CD4-positive, alpha-beta T cell treated with Interleukin-15 for 1 hour (primary cell): Measurements from ENCODE around the gene RPS28.
"Not testable (repeated sequence)": the region's sequence is repeated elsewhere in the genome, so short reads cannot be mapped to it uniquely, and the experiment has no call there.

ENCODE experiments used
- DNase-seq: peaks from one replicate; pipeline ENCODE4 v3.0.0-alpha.2; 2020

RPS28 gene

DNA sequence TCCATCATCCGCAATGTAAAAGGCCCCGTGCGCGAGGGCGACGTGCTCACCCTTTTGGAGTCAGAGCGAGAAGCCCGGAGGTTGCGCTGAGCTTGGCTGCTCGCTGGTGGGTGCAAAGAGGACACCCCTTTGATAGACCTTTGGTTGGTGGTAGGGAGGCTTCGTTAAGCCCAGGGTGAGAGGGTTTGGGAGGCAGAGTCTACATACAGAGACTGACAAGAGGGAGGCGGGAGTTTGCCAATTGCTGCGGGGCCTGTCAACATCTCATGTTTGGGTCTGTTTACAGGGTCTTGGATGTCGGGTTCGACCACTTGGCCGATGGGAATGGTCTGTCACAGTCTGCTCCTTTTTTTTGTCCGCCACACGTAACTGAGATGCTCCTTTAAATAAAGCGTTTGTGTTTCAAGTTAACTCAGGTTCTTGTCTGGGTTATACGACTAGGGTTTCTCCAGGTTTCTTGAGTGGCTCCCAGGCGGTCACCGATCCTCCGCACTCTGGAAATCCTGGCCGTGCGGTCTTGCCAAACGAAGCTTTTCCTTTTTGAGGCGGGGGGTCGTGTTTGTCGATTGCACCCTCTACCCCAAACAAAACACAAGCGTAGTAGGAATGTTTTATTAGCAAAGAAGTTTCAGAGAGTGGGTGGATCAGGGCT, 816 bp downstream of the RPS28 start:
- DNase-seq: no peak

DNA sequence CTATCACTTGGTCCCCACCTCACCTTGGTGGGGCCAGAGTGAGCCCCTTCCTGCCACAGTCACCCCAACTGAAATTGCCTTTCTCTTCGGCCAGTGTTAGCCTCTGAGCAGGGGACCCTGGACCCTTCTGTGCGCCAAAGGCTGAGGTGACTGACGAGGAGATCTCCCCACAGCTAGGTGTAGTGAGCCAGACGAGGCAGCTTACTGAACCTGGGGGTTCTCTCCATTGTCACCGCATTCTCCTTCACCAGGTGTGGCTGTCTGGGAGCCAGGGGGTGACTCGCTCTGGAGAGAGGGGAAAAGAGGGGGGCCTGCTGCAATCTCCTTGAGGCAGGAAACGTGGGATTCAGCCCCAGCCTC, 1.3 kb downstream of the RPS28 start:
- DNase-seq: no peak

DNA sequence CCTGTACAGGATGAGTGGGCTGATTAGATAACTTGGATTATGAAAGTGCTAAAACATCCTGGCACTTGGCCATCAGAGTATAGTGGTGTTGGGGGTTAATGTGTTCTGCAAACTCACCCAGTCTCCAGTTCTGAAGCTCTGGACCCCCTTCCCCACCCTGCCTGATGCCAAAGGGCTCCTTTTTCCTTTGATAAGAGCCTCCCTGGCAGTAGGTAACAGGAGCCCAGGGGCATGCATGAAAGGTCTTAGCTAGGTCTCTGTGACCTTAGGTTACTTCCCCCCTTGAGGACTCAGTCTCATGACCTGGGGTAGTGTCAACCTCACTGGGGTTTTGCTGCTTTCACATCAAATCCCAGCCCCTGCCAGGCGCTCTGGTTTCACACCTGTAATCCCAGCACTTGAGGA, 2.5 kb downstream of the RPS28 start:
- DNase-seq: no peak

DNA sequence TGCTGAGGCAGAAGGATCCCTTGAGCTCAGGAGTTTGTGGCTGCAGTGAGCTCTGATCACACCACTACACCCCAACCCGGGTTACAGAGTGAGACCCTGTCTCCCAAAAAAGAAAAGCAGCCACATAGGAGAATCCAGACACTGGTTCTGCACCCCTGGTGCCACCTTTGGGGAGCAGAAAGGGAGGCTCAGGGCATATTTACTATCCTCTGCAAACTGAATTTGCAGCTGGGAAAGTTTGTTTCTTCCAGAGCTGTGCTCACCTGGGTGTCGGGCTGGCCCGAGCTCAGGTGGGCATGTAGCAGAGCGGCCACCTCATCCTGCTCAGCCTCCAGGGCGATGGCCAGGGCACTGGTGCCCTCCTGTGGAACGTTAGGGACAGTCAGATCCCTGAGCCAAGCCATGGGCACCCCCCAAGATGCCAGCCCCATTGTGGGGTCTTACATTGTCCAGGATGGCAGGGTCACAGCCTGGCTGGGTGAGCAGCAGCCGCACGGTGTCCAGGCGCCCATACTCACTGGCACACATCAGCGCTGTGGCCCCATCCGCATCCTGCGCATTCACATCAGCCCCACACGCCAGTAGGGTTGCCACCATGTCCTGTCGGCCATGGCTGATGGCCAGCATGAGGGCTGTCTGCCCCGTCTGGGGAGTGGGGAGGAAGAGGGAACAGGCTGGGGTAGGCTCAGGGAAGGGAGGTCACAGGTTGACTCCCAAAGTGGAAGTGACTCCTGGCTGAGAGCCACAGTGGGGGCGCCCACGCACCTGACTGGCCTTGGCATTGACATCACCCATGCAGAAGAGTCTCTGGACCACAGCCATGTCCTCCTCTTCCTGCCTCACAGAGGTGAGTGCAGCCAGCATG, 3.1 kb downstream of the RPS28 start:
- no peak for DNase-seq

DNA sequence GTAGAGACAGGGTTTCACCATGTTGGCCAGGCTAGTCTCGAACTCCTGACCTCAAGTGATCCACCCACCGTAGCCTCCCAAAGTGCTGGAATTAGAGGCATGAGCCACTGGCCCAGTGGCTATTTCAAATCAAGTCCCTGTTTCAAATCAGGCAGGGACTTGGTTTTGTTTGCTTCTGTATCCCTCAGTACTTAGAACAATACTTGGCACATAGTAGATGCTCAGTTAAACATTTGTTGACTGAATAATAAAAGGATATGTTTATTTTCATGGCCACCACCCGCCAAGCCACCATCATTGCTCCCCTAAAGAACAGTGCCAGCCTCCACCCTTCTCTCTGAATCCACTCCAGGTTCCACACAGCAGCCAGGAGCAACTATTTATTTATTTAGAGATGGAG, 4.2 kb downstream of the RPS28 start:
- DNase-seq: no peak

DNA sequence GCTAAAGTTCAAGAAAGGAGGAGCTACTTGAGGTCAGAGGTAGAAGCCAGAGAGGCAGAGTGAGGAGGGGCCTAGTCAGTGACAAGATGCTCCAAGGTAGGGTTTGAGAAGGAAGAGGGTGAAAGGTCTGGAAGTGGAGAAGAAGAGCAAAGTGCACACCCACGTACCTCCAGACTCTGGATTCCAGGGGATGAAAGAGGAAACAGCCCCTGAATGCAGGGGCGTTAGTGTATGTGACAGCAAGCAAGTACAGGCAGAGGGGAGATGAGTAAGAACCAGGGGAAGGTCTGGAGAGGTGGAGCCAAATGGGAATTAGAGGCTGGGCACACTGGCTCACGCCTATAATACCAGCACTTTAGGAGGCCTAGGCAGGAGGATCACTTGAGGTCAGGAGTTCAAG, 8.7 kb downstream of the RPS28 start:
- DNase-seq: no peak

DNA sequence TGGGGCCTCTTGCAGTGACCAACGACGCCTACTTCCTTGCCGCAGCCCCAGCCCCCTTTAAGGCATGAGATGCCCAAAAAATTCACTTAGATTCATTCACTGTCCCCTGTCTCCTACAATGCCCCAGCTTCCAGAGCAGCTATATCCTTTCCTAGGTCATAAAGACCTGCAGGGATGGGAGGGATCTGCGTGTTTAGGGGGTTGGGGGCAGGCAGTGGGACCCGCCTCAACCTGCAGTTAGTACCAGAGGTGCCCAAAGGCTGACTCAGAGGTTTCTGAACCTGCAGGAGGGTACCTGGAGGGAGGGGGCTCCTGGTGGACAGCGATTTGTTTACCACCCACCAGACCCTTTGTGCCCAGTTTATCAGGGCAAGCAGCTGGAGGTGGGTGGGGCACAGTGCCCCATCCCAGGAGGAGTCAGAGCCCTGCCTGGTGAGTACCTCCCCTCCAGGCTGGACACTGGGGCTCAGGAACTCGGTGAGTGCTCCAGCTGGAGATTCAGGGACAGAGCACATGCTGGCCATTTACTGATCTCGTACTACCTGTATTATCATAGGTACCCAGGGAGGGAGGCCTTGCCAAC, 10.1 kb downstream of the RPS28 start:
- no peak for DNase-seq

DNA sequence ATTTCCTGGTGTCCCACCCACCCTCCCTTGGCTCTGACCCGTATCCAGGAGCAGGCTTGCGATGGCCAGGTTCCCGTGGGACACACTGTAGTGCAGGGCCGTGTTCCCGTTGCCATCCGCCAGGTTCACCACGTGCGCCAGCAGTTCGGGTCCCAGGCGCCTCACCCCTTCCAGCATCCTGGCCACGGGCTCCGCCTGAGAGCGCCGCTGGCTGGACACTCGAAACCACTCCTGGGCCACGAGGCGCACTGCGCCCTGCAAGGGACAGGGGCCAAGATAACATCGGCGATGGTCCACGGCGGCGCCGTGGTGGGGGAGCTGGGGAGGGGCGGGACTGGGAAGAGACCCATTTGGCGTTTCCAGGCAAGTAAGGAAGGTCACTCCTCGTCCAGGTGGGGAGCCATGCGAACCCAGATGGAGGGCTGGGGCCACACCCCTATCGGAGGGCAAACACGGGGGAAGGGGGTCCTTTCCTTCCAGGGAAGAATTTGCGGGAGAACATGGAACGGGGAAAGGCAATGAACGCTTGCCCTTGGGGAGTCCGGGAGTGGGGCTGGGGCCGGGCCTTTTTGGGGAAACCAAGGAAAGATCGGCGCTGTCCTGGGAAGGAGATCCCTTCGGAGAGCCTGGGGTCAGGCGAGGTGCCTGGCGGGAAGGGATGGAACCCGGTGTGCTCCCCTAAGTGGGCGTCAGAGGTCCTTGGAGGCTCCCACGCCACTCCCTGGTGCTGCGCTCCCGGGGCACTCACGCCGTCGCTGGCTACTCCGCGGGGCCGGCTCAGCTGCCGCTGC, 11.9 kb downstream of the RPS28 start:
- DNase-seq: no peak

DNA sequence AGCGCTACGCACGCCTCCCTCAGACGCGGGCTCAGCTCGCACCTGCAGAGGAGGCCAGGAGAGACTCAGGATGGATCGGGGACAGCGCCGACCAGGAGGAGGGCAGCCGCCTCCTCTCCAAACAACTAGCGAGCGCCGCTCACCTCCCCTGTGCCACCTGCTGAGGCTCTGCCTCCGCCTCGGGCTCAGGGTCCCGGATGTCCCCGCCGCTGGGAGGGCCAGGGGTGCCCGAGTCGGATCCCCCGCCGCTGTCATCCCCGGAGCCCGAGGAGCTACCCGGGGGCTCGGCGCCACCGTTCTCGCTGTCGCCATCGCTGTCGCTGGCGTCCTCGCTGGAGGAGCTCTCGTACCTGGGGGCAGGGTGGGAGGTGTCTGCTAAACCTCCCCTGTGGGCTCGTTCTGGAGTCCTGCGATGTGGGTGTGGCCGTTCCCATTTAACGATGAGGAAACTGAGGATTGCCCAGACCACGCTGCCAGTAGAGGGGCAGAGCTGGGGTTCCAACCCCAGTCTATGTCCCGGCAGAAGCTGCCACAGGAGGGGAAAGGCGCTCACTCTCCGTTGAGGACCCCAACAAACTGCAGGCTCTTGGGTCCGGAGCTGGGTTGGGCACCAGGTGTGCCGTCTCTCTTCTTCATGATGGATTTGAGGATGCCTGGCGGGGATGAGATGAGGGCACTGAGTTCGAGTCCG, 12.6 kb downstream of the RPS28 start:
- DNase-seq: no peak

DNA sequence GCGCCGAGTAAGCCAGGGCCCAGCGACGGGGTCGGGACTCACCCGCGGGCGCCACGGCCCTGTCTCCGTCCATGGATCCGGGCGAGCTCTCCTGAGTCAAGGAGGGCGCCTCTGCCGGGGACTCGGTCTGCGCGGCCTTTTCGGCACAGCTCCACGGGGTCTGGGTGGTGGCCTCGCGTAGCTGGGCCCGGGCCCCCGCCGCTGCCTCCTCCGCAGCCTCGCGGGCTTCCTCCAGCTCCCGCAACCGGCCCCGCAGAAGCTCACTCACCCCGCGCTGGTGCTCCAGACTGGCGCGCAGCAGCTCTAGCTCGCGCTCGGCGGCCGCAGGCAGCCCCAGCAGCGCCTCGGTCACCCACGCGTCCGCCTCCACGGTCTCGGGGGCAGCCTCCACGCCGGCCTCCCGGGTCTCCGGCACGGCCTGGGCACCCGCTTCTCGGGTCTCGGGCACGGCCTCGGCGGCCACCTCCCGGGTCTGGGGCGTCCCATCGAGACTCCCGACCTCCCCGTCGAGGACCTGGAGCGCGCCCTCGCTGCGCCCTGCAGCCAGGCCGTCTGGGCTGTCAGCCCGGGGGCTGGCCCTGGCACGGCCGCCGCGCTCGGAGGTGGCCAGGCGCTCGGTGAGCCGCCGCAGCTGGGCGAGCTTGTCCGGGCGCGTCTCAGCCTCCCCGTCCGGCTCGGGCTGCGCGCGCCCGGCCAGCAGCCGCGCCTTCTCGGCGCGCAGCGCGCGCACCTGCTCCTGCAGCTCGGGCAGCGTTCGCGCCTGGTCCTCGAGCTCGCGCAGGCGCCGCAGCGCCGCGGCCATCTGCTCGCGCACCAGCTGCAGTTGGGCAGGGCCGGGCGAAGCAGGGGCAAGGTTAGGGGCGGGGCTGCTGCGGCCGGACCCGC, 13.4 kb downstream of the RPS28 start:
- peak; percentile 39 for DNase-seq

DNA sequence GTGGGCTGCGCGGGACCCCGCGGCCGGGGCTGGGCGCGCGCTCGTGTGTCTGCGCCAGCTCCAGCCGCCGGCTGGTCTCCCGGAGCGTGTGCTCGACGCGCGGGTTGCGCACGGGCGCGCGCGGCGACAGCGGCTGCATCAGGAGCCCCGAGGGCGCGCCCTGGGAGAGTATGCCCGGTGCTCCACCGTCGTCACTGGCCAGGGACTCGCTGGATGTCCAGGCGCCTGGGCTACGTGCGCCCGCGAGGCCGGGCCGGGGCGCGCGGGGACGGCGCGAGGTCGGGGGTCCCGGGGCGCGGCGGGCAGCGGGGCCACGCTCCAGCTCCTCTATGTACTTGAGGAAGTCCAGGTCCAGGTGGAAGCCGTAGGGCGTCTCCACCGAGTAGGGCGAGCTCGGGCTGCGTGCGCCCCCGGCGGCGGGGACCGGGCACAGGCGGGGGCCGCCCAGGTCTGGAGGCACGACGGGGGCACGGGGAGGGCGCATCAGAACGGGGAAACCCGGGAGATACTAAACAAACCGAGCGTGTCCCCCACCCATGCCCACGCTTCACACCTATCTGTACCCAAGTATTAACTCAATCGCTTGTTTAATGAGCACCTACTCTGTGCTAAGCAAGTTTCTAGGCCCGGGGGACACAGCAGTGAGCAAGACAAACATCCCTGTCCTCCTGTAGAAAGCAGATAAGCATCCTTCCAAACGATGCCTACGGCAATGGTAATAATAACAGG, 14.2 kb downstream of the RPS28 start:
- DNase-seq: peak; percentile 30

DNA sequence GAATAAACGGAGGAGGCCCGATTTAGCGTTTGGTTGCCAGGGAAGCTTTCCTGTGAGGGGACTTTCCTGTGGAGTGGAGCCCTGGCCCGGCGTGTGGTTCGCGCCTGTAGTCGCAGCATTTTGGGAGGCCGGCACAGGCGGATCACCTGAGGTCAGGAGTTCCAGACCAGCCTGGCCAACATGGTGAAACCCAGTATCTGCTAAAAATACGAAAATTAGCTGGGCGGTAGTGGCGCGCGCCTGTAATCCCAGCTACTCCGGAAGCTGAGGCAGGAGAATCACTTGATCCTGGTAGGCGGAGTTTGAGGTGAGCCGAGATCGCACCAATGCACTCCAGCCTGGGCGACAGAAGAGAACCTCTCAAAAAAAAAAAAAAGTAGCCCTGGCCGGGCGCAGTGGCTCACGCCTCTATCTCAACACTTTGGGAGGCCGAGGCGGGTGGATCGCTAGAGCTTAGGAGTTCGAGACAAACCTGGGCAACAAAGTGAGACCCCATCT, 14.8 kb downstream of the RPS28 start:
- DNase-seq: no peak

DNA sequence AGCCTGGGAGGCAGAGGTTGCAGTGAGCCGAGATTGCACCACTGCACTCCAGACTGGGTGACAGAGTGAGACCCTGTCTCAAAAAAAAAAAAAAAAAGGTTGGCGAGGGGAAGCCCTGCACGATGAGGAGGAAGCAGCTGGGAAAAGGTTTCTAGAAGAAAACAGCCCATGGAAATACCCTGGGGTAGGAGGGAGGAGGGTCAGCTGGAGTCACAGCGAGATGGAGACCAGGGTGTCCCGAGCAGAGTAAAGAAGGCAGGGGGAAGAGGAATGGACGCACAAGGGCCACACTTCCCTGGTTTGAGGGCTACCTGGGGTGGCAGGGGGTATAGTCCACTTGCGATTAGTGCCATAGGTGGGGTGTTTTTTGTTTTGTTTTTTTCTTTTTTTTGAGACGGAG, 15.4 kb downstream of the RPS28 start:
- DNase-seq: no peak

DNA sequence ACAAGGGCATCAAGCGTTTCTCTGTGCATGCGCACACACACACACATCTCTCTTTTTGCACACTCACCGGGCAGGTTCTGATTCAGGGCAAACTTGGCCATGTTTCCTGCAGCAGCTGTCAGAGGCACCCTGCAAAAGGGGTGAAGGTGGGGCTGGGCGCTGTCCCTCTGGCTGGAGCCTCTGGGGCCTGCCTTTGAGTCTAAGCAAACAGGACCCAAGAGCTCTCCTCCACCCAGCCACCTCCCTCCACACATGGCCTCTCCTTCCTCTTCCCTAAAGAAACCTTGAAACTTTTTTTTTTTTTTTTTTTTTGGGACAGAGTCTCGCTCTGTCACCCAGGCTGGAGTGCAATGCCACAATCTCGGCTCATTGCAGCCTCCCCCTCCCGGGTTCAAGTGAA, 16.4 kb downstream of the RPS28 start:
- no peak for DNase-seq

DNA sequence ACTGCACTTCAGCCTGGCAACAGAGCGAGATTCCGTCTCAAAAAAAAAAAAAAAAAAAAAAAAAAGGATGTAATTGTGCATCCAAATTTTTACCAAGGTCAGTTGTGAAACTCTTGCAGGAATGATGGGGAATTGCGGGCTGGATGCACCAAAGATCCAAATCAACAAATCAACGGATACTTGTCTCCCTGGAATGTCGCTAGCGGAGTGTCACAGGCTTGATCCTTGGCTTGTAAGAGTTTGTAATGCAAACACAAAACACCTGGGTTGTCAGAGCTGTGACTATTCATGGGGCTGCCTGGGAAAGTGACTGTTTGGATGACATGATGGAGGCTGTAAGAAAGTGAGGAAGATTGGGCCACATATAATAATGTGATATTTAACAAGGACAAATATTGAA, 17.5 kb downstream of the RPS28 start:
- DNase-seq: no peak

DNA sequence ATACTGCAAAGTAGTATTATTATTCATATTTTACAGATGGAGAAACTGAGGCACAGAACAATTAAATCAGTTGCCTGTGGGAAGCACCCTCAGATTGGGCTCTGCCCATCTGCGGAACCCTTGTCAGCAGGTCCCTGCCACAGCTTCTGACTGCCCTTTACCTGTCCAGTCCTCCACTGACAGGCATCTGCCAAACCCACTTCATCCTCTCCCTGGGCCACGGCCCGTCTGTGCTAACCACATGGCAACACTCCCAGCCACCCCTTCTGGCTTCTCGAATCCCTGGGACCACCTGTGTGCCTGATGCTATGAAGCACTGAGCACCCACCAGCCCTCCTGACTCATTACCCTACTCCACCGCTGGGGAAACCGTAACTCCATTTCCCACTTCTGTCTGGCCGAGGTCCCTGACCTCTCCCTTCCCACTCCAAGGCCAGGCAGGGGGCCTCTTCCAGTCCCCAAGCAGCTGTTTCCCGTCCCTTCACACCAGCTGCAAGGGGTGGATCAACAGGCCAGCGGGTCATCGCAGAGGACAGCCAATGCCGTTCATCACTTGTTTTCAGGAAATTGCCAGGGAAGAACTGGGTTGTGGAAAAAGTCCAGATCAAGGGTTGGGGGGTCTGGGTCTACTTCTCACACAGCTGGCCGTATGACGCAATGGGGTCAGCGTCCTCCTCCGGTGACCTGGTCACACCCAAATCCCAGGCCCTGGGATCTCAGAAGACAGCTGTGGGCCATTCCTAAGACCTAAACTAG, 19.2 kb downstream of the RPS28 start:
- no peak for DNase-seq

DNA sequence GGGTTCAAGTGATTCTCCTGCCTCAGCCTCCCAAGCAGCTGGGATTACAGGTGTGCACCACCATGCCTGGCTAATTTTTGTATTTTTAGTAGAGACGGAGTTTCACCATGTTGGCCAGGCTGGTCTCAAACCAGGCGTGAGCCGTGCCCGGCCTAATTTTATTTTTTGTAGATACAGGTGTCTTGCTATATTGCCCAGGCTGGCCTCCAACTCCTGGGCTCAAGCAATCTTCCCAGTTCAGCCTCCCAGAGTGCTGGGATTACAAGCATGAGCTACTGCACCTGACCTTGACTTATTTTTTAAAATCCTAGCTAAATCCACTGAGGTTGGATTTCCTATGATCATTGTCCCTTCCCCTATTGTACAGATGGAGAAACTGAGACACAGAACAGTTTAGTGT, 20.2 kb downstream of the RPS28 start:
- DNase-seq: not testable (repeated sequence)

DNA sequence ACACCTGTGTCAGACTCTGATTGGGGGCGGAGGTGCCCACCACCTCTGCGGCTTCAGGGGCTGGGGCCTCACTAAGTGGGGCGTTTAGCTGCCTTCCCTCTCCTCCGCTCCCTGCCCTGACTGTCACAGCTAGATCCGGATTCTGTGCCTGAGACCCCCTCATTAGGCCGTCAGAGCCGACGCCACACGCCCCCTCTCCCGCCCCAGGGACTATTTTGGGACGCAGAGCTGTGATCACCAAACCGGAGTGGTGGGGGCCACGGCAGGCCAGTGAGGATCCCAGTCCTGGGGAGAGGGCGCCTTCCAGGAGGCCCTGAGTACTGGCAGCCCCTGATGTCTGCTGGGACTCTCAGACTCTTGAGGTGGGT, 21.0 kb downstream of the RPS28 start:
- no peak for DNase-seq

DNA sequence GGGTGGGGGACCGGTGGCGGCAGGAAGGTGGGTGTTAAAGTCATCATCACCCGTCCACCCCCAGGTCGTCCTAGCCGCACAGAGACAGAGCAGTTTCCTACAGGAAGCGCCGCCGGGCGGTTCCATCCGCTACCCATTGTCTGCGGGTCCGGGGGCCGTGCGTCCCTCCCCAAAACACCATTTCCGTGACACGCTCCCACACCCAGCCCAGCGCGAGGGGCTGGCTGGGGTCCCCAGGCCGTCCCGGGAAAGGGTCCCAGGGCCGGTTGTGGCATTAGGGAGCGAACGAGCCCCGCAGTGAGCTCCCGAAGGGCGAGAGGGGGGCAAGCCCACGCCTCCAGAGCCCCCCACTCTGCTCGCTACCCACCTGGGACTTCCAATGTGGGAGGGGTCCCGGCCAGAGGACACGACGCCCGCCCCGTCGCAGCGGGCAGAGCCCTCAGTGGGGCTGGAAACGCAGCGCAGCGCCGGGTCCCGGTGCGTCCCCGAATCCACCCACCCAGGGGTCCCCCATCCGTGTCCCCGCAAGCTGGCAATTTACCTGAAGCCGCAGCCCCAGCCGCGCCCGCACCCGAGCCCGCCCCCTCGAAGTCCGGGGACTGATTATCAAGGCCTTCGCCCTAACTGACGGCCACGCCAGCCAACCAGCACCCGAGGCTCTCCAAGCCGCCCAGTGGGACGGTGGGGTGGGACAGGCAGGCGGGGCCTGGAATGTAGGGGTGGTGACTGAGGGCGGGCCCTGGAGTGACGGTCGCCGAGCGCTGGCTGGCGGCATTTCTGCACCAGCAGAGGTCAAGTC, 21.6 kb downstream of the RPS28 start, which contains the start of gene KANK3:
Gene KANK3 (minus strand): TSS at position 579 of the 799 bp plus-strand sequence. CDS start 5,434 bp downstream, outside the sequence.
- DNase-seq: peak; percentile 94
